SK-N-SH (cell line): ENCODE data around the gene FUS.

Experiments used
- CHD2 ChIP-seq: fragments of 150-350 bp; IDR thresholded peaks from 2 replicates; pipeline ENCODE4 v1.6.1; 2018; ENCODE audit warnings: low read length; ENCODE audit not compliant: partially characterized antibody
- EZH2phosphoT487 ChIP-seq: fragments of 200-600 bp; sonication (generic); IDR thresholded peaks from 2 replicates; pipeline ENCODE4 v1.6.1; 2017; ENCODE audit warnings: low read depth, mixed run types, mild to moderate bottlenecking, antibody characterized with exemption, moderate library complexity, borderline replicate concordance
- NFIC ChIP-seq: IDR thresholded peaks from 2 replicates; pipeline ENCODE4 v1.4.0; 2012; ENCODE audit warnings: borderline replicate concordance
- POLR2AphosphoS5 ChIP-seq: IDR thresholded peaks from 2 replicates; pipeline ENCODE4 v1.6.1; 2012; ENCODE audit warnings: low read depth, low read length
- SIN3A ChIP-seq: IDR thresholded peaks from 2 replicates; pipeline ENCODE4 v1.6.1; 2012; ENCODE audit warnings: low read depth, mild to moderate bottlenecking, low read length, moderate library complexity, borderline replicate concordance
- YY1 ChIP-seq: IDR thresholded peaks from 2 replicates; pipeline ENCODE4 v1.4.0; 2012; ENCODE audit warnings: low read depth, mild to moderate bottlenecking
- TF ChIP-seq, protein P1 (sequence below): fragments of 200-600 bp; sonication (generic); IDR thresholded peaks from 2 replicates; pipeline ENCODE4 v1.6.1; 2017; ENCODE audit warnings: antibody characterized with exemption, mild to moderate bottlenecking, moderate library complexity
- TF ChIP-seq, protein P2 (sequence below): fragments of 150-350 bp; IDR thresholded peaks from 2 replicates; pipeline ENCODE4 v1.6.1; 2017; ENCODE audit warnings: antibody characterized with exemption, low read length, low read depth, borderline replicate concordance
- TF ChIP-seq, protein P3 (sequence below): IDR thresholded peaks from 2 replicates; pipeline ENCODE4 v1.4.0; 2012; ENCODE audit warnings: low read depth

DNA sequence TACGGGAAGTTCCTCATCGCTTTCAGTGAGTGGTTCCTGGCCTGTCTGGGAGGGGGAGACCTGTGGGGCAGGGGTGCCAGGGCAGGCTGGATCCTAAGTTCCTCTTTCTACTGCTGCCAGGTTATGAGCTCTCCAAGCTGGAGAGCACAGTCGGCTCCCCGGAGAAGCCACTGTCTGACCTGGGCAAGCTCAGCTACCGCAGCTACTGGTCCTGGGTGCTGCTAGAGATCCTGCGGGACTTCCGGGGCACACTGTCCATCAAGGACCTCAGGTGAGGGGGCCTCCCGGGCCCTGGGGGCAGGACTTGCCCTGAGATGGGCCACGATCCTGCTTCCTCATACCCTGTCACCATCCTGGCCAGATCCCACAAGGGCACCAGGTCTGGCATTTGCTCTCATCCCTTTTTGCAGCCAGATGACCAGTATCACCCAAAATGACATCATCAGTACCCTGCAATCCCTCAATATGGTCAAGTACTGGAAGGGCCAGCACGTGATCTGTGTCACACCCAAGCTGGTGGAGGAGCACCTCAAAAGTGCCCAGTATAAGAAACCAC, 49.5 kb upstream of the FUS start:
- TF ChIP-seq NFIC, result no peak
- TF ChIP-seq, protein P1, sequence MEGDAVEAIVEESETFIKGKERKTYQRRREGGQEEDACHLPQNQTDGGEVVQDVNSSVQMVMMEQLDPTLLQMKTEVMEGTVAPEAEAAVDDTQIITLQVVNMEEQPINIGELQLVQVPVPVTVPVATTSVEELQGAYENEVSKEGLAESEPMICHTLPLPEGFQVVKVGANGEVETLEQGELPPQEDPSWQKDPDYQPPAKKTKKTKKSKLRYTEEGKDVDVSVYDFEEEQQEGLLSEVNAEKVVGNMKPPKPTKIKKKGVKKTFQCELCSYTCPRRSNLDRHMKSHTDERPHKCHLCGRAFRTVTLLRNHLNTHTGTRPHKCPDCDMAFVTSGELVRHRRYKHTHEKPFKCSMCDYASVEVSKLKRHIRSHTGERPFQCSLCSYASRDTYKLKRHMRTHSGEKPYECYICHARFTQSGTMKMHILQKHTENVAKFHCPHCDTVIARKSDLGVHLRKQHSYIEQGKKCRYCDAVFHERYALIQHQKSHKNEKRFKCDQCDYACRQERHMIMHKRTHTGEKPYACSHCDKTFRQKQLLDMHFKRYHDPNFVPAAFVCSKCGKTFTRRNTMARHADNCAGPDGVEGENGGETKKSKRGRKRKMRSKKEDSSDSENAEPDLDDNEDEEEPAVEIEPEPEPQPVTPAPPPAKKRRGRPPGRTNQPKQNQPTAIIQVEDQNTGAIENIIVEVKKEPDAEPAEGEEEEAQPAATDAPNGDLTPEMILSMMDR, result no peak
- no peak for TF ChIP-seq YY1
- TF ChIP-seq SIN3A, result no peak
- TF ChIP-seq POLR2AphosphoS5, result no peak
- TF ChIP-seq, protein P2, sequence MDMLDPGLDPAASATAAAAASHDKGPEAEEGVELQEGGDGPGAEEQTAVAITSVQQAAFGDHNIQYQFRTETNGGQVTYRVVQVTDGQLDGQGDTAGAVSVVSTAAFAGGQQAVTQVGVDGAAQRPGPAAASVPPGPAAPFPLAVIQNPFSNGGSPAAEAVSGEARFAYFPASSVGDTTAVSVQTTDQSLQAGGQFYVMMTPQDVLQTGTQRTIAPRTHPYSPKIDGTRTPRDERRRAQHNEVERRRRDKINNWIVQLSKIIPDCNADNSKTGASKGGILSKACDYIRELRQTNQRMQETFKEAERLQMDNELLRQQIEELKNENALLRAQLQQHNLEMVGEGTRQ, result no peak
- TF ChIP-seq, protein P3, sequence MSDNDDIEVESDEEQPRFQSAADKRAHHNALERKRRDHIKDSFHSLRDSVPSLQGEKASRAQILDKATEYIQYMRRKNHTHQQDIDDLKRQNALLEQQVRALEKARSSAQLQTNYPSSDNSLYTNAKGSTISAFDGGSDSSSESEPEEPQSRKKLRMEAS, result no peak
- TF ChIP-seq CHD2, result no peak
- no peak for TF ChIP-seq EZH2phosphoT487
